GM18517 (cell line): ENCODE data around the gene KIF3C.
"Not testable (repeated sequence)": the region's sequence is repeated elsewhere in the genome, so short reads cannot be mapped to it uniquely, and the experiment has no call there.

Source experiments
- ATAC-seq: cut with Tn5 transposase; IDR thresholded peaks from one replicate; pipeline ENCODE4 v1.9.1; 2021; ENCODE audit warnings: mild to moderate bottlenecking, moderate library complexity; ENCODE audit not compliant: unreplicated experiment

KIF3C gene

GRCh38 chr2:25966531-25967270 lies 15.6 kb downstream of the KIF3C start:
- no peak for ATAC-seq

- ATAC-seq: no peak
Observed at GRCh38 chr2:25964891-25965290, 17.4 kb downstream of the KIF3C start.

- ATAC-seq: no peak
Observed at GRCh38 chr2:25960920-25961319, 21.4 kb downstream of the KIF3C start.

- no peak for ATAC-seq
Observed at GRCh38 chr2:25960396-25960795, 21.9 kb downstream of the KIF3C start.

DNA sequence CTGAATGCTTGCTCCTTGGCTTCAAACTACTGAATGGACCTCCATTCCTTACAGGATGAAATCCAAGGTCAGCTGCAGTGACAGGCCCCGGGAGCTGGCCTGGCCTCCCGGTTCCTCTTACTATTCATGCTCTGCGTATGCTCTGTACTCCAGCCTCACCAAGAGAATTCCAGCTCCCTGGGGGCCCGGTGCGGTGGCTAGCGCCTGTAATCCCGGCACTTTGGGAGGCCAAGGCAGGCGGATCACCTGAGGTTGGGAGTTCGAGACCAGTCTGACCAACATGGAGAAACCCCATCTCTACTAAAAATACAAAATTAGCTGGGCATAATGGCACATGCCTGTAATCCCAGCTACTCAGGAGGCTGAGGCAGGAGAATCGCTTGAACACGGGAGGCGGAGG lies 23.7 kb downstream of the KIF3C start:
- ATAC-seq: not testable (repeated sequence)

GRCh38 chr2:25957743-25958142 lies 24.6 kb downstream of the KIF3C start:
- no peak for ATAC-seq

DNA sequence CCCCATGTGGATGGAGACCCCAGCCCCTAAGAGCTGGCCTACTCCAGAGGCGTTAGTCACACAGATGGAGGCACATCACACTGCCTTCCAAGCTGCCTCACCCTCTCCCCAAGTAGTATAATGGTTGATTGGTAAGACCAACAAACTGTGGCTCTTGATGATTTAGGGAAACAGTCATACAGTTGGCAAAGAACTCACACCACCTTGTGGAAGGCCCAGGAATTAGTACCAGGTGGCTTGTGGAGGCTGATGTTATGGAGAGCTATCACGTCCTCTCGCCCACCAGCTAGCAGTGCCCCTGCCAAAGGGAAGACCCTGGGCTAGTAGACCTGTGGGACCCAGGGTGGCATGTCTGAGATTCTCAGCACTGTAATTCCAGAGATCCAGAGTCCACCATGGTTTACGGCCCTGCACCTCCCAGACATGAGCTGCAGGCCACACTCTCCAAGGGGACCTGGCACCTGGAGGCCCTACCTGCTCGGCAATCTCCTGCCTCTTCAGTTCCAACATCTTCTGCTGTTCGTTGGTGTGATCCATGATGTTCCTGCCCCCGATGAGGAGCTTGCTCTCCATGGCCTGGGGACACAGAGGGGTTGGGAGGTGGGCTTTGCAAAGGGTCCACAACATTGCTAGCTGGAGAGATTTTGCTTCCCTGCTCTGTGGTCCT lies 26.3 kb downstream of the KIF3C start:
- ATAC-seq: no peak

GRCh38 chr2:25955036-25955435 lies 27.3 kb downstream of the KIF3C start:
- no peak for ATAC-seq

DNA sequence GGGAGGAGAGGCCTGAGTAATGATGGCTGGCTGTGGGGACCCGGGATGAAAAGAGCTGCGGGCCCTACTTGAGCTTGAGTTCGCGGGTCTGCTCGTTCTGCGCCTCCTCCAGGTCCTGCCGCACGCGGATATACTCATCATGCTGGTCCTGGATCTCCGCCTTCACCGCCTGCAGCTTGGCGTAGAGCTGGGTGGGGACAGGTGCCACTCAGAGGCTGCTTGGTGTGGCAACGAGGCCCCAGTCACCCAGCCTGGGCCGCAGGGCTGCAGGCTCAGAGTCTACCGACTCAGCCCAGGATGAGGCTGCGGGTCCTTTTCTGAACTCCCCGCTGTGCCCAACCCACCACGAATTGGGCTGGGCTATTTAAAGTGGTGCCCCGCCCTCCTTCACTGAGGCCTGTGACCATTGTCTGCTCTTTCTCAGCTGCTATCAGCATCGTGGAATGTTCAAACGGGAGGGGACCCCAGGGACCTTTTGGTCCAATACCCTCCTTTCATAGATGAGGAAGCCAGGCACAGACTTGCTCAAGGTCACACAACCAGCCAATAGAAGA lies 28.0 kb downstream of the KIF3C start:
- no peak for ATAC-seq

DNA sequence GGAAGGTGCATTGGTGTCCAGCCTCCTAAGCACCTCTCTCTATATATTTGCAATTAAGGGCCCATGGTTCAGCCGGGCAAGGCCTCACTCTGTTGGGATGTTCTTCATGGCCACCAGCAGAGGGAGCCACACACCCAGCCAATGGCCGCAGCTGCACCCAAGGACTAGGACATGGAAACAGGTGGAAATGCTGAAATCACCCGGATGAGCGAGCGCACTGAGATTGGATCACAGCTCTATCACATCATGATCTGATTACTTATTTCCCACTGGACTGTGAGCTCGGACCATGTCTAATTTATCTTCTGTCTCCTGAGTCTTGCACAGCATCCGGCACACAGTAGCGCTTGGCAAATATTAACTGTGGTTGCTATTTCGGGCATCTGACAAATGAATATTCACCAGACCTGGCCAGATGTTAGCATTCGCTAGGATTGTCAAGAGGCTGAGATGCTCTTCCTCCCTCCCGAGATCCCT lies 31.2 kb downstream of the KIF3C start:
- no peak for ATAC-seq

GRCh38 chr2:25948437-25948836 lies 33.9 kb downstream of the KIF3C start:
- no peak for ATAC-seq

DNA sequence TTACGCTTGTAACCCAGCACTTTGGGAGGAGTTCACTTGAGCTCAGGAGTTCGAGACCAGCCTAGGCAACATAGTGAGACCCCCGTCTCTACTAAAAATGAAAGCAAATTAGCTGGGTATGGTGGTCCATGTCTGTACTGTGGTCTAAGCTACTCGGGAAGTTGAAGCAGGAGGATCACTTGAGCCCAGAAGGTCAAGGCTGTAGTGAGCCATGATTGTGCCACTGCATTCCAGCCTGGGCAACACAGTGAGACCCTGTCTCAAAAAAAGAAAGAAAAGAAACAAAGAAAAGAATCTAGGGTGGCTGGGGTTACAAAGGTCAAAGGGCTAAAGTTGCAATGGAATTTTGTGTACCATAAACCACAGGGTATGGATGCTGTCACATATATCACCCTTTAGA lies 41.3 kb downstream of the KIF3C start:
- ATAC-seq: no peak

DNA sequence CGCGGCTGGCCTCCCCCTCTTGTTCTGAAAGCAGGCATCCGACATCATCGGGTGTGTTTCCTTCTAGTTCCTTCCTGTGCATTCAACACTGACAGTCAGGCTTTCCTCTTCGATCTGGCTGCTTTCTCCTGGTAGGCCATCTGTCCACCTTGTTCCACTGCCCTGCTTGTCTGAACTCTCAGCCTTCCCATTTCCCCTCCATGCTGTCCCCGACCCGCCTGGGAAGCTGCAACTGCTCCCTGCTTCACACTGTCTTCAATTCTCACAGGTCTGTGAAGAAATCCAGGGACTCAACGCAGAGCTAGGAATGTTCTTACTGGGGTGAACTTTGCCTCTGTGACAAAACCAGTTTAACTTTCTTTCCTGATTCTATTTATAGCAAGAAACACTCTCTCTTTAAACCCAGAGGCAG lies 43.0 kb downstream of the KIF3C start:
- ATAC-seq: no peak

GRCh38 chr2:25938345-25938744 lies 44.0 kb downstream of the KIF3C start:
- no peak for ATAC-seq

DNA sequence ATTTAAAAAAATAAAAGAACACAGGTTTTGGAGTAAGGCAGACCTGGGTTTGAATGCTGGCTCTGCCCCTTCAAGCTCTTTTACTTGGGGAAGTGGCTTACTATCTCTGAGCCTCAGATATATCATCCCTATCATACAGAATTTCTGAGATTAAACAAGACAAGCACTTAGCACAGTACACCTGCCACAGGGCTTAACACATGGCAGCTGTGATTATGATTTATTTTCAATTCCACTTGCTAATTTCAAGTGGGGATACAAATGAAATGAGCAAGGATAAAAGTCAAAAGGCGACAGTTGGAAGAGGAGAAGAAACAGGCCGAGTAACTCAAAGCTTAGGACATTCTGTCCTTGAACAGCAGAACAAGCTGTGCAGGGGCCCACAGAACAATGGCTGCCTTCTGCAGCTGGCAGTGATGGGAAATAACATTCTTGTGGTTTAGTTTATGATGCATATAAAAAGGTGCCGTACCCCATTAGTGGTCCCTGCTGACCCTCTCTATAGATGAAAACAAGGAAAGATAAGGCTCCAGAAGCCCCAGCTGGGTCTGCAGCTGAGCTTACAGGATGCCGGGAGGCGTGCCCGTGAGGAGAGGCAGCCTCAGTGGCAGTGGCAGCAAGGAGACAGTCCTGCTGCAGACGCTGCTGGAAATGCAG lies 45.3 kb downstream of the KIF3C start:
- ATAC-seq: no peak

GRCh38 chr2:25933622-25934021 lies 48.7 kb downstream of the KIF3C start:
- no peak for ATAC-seq

DNA sequence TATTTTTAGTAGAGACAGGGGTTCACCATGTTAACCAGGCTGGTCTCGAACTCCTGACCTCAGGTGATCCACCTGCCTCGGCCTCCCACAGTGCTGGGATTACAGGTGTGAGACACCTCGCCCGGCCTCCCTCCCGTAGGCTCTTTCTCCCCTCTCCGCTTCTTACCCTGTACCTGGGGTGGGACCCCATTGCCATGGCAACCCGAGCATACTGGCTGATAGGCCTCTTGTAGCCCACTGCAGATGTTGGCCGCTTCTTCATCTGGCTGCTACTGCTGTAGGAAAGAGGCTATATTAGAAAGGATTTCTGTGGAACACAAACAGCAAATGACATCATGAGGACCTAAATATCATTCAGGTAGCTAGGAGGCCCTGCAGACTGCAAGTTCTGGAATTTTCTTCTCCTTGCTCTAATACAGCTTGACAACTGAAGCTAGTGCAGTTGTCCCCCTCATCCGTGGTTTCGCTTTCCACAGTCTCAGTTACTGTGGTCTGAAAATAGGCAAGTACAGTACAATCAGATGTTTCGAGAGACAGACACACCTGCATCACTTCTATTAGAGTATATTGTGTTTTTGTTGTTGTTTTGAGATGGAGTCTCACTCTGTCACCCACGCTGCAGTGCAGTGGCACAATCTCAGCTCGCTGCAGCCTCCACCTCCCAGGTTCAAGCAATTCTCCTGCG lies 52.4 kb downstream of the KIF3C start:
- ATAC-seq: no peak

DNA sequence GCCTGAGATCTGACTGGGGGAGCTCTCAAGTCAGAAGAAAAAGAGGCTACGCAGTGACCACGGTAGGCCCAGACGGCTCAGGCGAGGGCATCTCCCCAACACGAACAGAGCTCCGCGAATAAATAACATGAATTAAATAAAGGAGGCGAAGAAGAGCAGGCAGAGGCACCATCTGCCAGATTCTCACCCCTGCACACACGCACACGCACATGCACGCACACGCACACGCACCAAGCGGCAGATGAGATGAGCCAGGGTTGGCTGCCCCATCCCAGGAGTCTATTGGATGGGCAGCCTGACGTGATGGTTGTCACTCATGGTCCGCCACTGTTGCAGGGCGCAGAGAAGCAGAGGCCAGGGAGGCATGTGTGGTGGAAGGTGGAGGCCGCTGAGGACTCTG lies 53.6 kb downstream of the KIF3C start:
- no peak for ATAC-seq

DNA sequence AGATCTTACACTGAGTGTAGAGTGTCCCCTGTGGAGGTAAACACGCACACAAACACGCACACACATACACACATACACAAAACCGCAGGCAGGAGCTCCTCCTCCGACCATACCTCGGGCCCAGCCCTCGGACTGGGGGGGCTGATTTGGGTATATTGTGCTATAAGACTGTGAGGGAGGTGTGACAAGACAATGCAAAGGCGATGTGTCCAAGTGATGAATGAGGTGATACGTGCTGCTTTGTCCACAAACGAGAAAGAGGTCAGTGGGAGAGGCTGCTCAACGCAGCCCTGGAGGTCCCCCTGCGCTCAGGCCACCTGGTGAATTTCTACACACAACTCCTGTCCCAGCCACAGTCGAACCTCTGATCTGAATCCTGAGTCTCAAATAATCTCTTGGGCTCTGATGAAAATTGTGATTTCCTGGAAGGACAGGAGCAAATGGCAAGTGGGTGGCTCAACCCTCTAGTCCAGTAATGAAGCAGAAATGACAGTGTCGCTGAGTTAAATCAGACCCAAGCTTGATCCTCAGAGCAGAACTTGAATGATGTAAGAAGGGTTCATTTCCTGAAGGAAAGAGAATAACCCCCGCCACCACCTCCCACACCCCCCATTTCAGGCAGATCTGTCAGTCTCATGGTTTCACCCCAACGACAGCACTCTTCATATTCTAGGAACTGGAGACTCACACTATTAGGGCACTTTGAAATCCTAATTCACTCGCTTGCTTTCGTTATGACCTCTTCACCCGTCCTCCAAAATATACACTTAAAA lies 55.1 kb downstream of the KIF3C start:
- no peak for ATAC-seq

DNA sequence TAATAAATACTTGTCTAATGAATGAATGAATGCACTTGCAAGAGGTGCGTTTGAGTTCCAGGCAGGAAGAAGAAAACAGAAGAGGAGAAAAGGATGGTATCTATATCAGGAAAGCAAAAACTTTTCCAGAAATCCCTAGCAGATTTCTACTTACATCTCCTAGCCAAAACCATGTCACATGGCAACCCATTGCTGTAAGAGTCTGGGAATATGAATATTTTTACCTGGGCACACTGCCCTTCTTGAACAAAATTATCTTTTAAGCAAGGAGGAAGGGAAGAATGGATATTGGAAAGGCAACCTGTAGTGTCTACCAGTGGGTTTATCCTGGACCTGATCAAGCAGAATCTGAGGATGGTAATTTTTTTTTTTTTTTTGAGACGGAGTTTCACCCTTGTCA lies 59.8 kb downstream of the KIF3C start:
- ATAC-seq: no peak
